Peyer's patch (tissue), 4 donors: ENCODE measurements around the gene FLVCR2.

Source experiments
- POLR2A ChIP-seq, 2 donors: fragments of 450-650 bp; IDR thresholded peaks; one replicate each; pipeline ENCODE4 v1.5.1; 2017; ENCODE audit warnings: antibody characterized with exemption in 2 of 2, mild to moderate bottlenecking in 2 of 2, moderate library complexity in 2 of 2
- TF ChIP-seq, protein P1 (sequence below), 6 experiments: fragments of 450-650 bp in 4 of 6; fragments of 200-600 bp in 2 of 6; sonication (generic) in 1 of 6; IDR thresholded peaks; one replicate each; pipeline ENCODE4 v1.5.1; 2017 to 2019; ENCODE audit warnings: antibody characterized with exemption in 6 of 6, mild to moderate bottlenecking in 3 of 6, moderate library complexity in 1 of 6

DNA sequence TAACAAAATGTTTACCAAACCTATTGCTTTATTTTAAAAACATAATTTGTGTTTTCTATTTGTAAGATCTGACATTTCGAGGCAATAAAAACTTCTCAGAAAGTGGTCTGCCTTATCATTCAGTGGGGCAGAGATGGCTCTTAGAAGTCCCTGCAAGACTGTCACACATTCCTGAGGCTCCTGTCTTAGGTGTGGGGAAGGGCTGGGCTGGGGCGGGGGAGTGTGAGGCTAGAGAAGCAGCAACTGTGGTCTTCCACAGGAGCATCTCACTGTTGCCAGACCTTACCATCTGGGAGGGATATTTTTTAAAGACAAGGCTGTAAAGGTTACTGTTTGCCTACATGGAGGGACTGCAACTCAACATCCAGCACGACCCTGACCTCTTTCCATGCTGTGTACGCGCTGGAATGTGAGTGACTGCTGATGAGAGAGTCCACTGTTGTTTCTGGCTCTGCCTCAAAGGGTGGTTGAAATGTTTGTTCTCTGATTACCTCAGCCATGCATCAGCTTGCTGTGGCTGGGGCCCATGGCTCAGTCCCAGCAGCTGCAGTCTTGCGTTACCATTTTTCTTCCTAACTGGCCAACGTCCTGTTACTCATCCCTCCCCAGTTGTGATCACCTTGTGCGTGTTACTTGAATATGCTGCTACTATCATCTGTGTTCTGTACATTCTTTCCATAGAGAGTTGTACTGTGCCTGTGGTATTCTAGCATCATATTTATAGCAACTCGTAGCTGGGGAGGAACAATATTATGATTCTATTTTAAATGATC, 69.8 kb downstream of the FLVCR2 start:
- TF ChIP-seq, protein P1, sequence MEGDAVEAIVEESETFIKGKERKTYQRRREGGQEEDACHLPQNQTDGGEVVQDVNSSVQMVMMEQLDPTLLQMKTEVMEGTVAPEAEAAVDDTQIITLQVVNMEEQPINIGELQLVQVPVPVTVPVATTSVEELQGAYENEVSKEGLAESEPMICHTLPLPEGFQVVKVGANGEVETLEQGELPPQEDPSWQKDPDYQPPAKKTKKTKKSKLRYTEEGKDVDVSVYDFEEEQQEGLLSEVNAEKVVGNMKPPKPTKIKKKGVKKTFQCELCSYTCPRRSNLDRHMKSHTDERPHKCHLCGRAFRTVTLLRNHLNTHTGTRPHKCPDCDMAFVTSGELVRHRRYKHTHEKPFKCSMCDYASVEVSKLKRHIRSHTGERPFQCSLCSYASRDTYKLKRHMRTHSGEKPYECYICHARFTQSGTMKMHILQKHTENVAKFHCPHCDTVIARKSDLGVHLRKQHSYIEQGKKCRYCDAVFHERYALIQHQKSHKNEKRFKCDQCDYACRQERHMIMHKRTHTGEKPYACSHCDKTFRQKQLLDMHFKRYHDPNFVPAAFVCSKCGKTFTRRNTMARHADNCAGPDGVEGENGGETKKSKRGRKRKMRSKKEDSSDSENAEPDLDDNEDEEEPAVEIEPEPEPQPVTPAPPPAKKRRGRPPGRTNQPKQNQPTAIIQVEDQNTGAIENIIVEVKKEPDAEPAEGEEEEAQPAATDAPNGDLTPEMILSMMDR (IDR thresholded peaks at IDR 0.05) = no peak
- TF ChIP-seq POLR2A (IDR thresholded peaks at IDR 0.05) = no peak
